ENCODE measurements around the gene DNAJC22.

The DNAJC22 gene

DNA sequence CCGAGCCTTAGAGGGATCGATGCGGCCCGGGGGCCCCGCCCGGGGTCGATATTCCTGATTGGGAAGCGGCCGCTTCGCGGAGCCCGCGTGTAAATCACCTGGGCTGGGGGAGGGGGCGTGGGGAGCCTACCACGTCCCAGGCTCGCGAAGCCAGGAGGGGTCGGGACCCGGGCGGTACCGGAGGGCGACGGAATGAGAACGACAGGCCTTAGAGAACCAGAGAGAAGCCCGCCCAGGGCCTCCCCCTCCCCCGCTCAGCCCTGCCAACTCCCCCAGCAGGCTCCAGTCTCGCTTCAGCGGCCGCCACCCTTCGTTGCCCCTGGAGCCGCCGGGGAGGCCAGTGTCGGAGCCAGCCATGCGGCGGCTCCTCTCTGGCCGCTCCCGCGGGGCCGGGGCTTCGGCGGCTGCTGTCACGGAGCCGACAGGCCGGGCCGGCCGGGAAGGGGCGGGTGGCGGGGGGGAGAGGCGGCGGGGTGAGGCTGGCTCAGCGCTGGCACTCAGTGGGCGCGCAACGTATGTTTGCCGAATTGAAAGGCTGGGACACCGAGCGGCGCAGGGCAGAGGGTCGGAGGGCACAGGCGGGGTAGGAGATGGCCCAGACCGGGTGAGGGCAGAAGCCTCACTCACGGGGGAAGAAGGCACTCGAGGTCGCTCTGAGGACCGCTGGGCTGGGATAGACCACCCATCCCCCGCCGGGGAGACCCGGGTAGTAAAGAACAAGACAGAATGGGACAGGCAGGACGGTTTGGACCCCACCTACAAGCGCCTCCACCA is 1.4 kb upstream of the DNAJC22 start:
- no peak for DNase-seq

DNA sequence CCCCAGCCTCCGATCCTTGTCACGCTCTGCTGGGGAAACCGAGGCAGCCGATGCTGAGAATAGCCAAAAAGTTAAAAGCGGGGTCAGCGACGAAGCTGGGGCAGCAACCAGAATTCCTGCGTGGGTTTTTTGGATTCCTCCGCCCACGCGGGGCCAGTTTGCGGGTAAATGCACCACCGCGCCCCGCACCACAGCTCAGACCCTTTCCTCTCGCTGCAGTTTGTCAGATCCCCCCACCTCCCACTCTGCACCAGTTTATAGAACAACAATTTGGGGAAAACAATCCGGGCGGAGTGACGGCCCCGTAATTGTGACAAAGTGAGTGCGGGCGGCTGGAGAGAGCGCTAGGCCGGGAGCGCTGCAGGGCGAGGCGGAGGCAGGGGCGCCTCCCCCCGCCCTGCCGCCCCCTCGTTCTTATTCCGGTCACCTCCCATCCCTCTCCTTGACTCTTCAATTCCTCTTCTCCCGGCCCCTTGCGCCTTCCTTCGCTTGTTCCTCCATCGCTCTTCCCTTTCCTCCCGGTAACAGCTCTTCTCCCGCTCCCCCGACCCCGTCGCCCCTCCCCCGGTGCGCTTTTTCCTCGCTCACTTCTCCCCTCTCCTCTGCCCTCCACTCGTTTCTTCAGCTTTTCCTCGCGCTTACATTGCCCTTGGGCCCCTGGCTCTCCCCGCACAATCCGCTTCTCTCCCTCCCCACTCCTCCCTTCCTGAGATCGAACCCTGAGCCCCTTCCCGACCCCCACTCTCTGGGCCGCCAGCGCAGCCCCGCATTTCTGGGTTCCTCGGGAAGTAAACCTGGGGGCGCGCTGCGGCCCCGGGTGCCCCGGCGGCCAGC is 646 bp upstream of the DNAJC22 start:
- DNase-seq = no peak

DNA sequence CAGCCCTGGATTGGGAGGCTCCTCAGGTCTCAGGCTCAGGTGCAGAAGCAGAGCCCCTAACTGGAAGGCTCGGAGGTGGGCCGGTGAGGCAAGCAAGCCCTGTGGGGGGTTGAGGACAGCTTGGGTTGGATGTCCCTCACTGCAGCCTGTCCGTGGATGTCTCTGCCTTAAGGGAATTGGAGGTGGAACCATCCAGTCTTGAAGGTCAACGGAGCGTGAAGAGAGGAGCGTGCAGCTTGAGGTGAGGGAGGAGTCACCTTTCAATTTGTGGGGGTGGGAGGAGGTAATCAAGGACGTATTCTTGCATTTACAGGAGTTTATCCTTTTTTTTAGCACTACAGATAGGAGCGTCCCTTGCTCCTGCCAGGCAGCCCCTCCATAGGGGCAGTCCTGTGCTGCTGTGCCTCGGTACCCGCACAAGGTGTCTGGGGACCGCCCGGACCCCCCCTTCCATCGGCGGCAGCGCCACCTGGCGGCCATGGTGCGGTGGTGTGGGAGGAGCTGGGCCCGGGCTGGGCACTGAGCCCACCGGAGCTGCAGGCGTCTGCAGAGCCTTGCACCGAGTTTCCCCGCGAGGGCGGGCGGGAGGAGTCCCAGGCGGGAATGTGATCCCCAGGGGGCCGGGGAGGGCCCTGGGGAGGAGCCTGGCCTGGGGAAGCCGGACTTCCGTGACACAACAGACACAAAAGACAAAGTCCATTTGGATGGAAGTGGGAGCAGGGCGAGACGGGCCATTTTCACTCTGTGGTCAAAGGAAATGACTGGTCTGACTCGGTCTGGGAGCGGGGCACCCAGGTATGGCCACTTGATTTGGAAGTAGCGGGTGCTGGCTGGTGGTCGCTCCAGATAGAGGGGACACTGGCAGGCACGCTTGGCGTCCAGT is 864 bp downstream of the DNAJC22 start:
- peak; percentile 15 for DNase-seq

DNA sequence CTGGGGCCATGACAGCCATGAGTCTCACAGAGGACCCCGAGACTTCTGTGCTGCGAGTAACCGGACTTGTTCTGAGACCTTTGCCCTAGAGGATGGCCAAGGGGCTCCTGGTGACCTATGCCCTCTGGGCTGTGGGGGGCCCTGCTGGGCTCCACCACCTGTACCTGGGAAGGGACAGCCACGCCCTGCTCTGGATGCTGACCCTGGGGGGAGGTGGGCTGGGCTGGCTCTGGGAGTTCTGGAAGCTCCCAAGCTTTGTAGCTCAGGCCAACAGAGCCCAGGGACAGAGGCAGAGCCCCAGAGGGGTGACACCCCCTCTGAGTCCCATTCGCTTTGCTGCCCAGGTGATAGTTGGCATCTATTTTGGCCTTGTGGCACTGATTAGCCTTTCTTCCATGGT is 2.1 kb downstream of the DNAJC22 start:
- DNase-seq = no peak

DNA sequence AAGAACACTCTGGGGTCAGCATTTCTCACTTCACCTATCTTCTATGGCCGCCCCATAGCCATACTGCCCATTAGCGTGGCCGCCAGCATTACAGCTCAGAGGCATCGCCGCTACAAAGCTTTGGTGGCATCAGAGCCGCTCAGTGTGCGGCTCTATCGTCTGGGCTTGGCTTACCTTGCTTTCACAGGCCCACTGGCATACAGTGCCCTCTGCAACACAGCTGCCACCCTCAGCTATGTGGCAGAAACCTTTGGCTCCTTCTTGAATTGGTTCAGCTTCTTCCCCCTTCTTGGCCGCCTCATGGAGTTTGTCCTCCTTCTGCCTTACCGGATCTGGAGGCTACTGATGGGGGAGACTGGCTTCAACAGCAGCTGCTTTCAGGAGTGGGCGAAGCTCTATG is 2.6 kb downstream of the DNAJC22 start:
- no peak for DNase-seq

DNA sequence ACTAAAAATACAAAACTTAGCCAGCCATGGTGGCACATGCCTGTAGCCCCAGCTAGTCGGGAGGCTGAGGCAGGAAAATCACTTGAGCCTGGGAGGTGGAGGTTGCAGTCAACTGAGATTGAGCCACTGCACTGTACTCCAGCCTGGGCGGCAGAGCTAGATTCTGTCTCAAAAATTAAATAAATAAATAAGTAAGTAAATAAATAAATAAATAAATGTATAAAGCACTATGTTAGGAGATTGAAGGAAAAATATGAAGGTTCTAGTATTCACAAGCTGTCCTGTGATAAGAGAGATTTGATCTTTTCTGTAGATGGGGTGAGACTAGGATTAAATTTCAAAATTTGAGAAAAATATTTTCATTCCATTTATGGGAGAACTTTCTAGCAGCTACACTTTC is 5.7 kb downstream of the DNAJC22 start:
- no peak for DNase-seq

DNA sequence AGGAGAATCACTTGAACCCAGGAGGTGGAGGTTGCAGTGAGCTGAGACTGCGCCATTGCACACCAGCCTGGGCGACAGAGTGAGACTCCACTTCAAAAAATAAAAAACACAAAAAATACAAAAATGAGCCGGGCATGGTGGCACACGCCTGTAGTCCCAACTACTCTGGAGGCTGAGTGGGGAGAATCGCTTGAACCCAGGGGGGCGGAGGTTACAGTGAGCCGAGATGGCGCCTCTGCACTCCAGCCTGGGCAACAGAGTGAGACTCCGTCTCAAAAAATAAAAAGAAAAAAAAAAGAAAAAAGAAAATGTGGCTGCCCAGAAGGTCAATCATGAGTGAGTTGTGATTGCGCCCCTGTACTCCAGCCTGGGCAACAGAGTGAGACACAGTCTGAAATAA is 9.2 kb downstream of the DNAJC22 start:
- no peak for DNase-seq

GRCh38 chr12:49357103-49357678 is 10.5 kb downstream of the DNAJC22 start:
- DNase-seq = no peak

DNA sequence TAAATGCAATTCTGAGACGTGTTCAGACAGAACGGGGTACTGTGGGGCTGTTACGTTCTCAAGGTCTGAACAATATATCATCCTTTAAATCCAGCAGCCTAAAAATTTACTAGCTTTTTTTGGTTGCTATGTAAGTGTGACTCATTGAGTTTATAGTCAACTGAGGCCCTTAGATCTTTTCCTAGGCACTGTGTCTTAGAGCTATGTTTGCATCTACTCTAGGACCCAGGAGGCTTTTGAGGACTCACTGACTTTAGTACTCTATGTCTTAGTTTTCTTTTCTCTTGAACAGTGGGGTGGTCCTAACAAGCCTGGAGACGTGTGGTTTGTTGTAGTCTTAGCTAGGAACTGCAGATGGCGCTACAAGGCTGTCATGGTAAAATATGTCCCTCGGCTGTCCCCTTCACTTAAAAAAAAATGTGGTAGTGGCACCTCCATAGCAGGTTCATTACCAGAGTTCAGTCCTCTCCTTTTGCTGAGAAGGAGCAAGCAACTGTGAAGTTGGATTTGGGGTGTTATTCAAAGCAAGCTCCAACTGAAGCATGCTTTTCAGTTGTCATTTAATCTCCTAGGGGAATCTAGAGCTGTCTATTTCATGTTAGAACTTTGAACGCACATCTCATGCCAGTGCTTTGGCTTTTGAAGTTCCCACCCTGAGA is 11.9 kb downstream of the DNAJC22 start:
- peak; percentile 21 for DNase-seq

DNA sequence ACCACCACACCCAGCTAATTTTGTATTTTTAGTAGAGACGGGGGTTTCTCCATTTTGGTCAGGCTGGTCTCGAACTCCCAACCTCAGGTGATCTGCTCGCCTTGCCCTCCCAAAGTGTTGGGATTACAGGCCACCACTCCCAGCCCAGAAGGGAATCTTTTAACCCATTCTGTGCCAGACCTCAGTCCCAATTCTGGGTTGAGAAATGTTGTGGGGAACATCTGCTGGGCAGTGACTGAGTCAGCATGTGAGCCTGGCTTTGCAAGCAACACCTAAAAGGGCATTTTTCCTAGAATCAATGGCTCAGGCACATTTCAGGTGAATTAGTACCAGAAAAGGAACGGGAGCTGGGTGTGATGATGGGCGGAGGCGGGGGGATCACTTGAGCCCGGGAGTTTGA is 13.0 kb downstream of the DNAJC22 start:
- no peak for DNase-seq

DNA sequence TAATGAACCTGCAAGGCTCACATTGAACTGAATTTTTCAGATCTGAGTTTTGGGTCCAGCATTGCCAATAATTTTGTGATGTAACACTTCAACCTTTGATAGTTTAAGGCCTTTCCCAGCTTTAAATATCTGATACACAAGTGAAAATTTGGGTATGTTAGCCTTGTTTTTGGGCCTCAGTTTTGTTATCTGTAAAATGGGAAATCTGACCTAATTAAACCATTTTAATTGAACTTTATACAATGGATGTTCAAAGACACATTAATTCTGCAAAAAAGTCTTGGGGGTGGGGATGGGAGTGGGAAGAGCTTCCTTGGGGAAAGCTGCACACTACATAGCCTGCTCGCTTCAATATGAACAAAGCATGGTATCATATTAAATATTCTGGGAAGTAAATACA is 15.4 kb downstream of the DNAJC22 start:
- no peak for DNase-seq

DNA sequence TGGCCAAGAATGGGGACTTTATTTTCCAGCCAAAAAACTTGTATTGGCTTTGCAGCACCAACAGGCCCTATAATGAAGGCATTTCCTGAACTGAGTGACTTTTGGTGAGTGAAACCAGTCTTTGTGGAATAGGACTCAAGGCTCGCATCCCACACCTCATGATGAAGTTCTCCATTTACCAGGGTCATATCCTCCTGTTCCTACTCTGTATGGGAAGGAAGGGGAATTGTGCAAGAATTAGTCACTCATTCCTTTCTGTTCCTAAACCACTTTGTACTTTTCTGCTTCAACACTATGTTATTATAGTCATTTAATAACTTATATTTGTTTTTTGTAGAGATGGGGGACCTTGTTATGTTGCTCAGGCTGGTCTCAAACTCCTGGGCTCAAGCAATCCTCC is 18.3 kb downstream of the DNAJC22 start:
- DNase-seq = no peak

DNA sequence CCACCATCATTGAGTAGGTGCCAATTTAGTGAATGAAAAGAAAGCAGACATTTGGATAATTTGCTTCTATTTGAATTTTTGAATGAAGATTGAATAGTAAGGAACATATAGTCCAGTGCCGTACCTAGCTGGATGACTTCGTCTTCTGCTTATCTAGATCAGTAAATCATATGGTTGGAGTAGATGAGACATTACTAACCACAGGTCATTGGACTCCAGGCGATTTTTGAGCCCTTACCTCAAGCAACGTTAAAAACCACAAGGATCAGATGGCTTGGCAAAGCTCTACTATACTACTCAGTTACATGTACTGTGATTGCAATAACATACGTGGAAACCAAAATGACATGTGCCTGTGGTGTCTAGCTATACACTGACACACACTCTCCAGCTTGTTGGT is 18.9 kb downstream of the DNAJC22 start:
- no peak for DNase-seq

- DNase-seq = no peak
Measured at GRCh38 chr12:49366096-49366651, 19.5 kb downstream of the DNAJC22 start.

DNA sequence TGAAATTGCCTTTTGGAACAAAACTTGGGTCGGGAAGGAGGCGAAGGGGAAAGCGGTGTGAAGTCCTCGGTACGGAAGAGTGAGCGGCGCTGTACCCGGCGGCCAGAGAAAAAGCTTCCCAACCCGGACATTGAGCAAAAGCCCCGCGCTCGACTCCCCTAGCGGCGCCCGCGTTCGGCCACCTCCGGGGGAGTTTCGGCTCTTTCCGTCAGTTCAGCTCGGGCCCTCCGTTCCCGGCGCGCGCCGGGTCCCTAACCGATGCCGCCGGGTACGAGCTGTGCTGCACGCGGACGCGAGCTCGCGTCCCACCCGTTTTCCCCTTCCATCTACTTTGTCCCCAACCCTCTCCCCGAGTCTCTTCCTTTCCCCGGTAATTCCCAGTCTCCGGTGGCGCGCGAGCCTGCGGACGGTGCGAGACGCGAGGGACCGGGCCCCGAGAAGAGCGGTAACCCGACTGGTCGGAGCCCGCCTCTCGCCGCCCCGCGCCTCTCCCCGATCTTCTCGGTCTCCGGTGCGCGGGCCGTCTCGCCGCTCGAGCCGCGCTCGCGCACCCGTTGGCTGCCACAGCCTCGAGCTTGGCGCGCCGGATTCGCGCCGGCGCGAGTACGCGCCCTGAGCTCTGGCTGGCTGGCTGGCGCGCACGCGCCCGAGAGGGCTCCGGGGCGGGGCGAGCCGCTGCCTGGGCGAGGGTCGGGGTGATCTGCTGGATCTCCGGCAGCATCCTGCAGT is 20.1 kb downstream of the DNAJC22 start:
- peak; percentile 79 for DNase-seq

- DNase-seq = no peak
Measured at GRCh38 chr12:49367381-49368239, 20.9 kb downstream of the DNAJC22 start, which contains the start of gene SPATS2. Gene SPATS2 (plus strand): TSS chr12:49367462. CDS start chr12:49461013, 93,551 bp downstream.

DNA sequence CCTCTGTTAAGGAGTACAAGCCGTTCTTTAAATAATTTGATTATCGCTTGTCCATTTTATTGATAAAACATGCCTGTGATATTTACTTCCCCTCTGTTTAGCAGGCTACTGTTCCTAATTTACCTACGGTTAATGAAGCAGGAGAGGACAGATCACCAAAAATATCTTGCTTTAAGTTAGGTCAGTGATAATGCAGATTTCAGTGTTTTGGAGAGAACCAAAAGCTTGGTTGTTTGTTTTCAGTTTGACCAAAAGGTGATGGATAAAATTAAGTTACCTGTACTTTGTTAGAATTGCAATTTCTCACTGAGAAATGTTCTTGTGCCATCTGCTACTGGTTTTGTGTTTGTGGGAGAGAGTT is 21.5 kb downstream of the DNAJC22 start:
- DNase-seq = no peak

DNA sequence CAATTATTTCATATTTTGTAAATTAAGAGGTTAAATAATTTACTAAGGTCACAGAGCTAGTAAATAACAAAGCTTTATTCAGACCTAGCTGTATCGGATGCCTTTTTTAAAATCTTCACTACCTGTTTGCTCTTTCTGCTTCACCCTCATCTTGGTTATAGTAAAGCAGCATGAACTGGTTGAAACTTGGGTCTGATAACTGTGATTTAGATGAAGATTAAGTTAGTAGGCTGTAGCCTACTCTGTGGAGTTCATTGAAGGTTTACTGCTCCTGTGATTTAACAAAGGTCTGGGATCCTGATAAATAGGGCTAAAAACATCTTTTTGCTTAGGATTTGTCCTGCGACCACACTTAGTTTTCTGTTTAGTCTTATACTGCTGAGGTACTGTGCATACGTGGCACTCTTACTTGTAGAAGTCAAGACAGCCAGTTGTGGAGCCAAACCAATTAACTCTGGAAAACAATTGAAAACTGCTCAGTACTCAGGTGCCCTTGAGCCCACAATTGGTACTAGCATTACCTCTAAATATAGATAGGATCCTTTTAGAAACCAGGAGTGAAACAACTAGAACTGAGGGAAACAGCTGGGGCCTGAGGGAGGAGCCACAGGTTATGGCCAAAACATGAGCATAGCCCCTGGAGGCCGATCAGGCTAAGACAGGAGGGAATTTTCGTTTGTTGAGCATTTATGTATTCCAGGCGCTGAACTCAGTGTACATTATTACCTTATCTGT is 22.9 kb downstream of the DNAJC22 start:
- DNase-seq = no peak

- no peak for DNase-seq
Measured at GRCh38 chr12:49370539-49370938, 23.9 kb downstream of the DNAJC22 start.

- DNase-seq = no peak
Measured at GRCh38 chr12:49375406-49375805, 28.7 kb downstream of the DNAJC22 start.

Data from NK-92 treated with Interleukin-12 subunit alpha and Interleukin-12 subunit beta, amount 100 ng/mL, for 24 hours (cell line).